GM03348 (cell line): ENCODE measurements around the gene DAGLA.
A peak's percentile ranks its signal among the peaks of the same experiment; 100 is the strongest.
"Not testable (repeated sequence)": the region's sequence is repeated elsewhere in the genome, so short reads cannot be mapped to it uniquely, and the experiment has no call there.

Experiments
- DNase-seq: peaks from one replicate; pipeline ENCODE4 v3.0.0; 2012; ENCODE audit warnings: low spot score

The DAGLA gene, protein sequence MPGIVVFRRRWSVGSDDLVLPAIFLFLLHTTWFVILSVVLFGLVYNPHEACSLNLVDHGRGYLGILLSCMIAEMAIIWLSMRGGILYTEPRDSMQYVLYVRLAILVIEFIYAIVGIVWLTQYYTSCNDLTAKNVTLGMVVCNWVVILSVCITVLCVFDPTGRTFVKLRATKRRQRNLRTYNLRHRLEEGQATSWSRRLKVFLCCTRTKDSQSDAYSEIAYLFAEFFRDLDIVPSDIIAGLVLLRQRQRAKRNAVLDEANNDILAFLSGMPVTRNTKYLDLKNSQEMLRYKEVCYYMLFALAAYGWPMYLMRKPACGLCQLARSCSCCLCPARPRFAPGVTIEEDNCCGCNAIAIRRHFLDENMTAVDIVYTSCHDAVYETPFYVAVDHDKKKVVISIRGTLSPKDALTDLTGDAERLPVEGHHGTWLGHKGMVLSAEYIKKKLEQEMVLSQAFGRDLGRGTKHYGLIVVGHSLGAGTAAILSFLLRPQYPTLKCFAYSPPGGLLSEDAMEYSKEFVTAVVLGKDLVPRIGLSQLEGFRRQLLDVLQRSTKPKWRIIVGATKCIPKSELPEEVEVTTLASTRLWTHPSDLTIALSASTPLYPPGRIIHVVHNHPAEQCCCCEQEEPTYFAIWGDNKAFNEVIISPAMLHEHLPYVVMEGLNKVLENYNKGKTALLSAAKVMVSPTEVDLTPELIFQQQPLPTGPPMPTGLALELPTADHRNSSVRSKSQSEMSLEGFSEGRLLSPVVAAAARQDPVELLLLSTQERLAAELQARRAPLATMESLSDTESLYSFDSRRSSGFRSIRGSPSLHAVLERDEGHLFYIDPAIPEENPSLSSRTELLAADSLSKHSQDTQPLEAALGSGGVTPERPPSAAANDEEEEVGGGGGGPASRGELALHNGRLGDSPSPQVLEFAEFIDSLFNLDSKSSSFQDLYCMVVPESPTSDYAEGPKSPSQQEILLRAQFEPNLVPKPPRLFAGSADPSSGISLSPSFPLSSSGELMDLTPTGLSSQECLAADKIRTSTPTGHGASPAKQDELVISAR

DNA sequence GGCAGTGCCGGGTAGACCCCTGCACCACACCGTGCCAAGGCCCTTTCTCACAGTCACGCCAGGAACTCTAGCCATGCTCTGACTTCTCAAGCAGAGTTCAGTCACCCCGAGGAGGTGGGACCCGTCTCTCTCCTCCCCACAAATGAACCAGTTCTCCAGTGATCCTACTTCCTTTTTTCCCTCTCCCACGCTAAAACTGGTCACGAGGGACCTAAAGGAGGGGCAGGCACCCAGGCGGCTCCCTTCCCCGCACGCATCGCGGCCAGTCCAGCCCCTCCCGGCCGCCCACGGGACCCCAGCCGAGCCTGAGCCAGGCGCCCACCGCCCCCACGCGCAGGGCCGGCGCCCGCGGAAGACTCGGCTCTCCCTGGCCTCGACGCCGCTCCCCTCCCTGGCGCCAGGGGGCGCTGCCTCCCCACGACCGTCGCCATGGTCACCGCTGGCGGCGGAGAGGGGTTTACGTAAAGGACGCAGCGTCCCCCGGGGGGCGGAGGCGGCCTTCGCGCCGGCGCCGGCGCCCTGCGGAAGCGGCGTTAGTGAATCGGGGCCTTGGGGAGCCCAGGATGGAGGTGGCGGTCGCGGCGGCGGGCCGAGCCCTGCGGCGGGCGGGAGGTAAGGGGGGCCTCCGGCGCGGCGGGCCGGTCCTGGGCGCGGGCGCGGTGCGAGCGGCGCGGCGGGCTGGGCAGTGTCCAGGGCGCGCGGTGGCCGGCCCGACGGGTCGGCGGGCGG, at the start of gene DAGLA:
Gene DAGLA, plus strand, starts transcription at position 499 of the 729 bp plus-strand sequence. CDS start 39,765 bp downstream, outside the sequence.
- peak; percentile 97 for DNase-seq

DNA sequence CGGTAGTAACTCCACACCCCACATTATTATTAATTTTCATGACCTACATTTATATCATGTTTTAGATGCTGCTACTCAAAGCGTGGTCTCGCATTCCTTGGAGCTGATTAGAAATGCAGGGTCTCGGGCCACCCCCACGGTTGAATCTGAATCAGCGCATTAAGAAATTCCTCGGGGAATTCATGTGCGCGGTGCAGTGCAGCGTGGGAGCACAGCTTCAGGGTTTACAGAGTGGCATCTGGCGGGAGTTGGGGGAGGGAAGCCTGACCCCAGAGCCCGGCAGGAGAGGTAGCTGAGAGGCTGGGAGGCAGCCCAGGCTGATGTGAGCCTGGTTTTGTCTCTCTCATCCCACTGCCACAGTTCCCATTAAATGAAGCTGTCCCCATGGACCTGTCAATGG, 48.1 kb upstream of the DAGLA start:
- no peak for DNase-seq

DNA sequence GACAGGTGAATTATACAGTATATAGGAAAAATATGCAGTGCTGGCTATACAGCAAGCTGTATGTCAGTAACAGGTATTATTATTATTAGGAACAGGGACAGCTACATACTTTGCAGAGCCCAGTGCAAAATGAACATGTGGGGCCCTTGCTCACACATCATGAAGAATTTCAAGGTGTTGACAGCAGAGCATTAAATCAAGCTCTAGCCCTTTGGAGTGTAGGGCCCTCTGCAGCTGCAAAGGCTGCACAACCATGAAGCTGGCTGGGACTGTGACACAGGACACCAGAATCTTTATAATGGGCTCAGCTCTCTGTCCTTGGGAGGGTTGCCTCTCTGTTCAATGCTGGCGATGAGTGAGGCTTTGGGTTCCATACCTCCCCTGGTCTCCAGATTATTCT, 44.9 kb upstream of the DAGLA start:
- DNase-seq, result no peak

DNA sequence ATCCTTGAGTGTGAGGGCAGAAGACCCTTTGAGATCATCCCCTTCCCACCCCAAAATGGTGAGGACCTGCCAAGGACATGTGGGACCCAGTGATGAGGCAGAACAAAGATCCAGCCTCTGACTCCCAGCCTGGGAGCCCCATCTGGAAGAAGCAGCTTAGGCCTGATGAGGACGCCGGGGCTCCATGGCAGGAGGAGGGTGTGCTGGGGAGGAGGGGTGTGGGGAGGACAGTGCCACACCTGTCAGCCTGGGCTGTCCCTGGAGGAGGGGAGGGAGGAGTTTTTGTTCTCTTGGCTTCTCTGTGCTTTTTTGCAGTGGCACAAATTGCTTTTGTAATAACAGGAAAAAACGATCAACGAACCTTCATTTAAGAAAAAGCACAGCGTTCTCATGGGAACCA, 44.4 kb upstream of the DAGLA start:
- DNase-seq, result no peak

DNA sequence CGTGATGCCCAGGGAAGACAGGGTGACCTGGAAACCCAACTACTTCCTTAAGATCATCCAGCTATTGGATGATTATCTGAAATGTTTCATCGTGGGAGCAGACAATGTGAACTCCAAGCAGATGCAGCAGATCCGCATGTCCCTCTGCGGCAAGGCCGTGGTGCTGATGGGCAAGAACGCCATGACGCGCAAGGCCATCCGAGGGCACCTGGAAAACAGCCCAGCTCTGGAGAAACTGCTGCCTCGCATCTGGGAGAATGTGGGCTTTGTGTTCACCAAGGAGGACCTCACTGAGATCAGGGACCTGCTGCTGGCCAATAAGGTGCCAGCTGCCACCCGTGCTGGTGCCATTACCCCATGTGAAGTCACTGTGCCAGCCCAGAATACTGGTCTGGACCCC, 43.5 kb upstream of the DAGLA start:
- DNase-seq, result no peak

DNA sequence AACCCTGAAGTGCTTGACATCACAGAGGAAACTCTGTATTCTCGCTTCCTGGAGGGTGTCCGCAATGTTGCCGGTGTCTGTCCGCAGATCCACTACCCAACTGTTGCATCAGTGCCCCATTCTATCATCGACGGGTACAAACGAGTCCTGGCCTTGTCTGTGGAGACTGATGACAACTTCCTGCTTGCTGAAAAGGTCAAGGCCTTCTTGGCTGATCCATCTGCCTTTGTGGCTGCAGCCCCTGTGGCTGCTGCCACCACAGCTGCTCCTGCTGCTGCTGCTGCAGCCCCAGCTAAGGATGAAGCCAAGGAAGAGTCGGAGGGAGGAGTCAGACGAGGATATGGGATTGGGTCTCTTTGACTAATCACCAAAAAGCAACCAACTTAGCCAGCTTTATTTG, 42.9 kb upstream of the DAGLA start:
- DNase-seq, result no peak

DNA sequence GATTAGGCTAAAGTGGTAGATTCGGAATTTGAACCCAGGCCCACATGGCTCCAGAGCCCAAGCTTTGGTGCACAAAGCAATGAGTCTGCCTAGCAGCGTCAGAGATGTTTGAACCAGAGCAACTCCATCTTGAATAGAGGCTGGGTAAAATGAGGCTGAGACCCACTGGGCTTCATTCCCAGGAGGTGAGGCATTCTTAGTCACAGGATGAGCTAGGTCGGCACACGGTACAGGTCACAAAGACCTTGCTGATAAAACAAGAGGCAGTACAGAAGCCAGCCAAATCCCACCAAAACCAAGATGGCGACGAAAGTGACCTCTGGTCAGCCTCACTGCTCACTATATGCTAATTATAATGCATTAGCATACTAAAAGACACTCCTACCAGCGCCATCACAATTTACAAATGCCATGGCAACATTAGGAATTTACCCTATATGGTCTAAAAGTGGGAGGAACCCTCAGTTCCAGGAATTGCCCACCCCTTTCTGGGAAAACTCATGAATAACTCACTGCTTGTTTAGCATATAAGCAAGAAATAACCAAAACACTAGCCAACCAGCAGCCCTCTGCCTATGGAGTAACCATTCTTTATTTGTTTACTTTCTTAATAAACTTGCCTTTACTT, 40.3 kb upstream of the DAGLA start:
- DNase-seq, result no peak

DNA sequence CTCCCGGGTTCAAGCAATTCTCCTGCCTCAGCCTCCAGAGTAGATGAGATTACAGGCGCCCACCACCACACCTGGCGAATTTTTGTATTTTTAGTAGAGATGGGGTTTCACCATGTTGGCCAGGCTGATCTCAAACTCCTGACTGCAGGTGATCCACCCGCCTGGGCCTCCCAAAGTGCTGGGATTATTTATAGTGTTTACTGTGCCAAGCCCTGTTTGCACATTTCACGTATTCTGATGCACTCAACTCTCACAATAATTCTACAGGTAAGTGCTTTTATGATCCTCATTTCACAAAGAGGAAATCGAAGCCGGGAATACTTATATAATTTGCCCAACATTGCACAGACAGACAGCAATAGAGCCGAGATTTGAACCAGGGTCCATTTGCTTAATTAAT, 38.0 kb upstream of the DAGLA start:
- DNase-seq, result no peak

DNA sequence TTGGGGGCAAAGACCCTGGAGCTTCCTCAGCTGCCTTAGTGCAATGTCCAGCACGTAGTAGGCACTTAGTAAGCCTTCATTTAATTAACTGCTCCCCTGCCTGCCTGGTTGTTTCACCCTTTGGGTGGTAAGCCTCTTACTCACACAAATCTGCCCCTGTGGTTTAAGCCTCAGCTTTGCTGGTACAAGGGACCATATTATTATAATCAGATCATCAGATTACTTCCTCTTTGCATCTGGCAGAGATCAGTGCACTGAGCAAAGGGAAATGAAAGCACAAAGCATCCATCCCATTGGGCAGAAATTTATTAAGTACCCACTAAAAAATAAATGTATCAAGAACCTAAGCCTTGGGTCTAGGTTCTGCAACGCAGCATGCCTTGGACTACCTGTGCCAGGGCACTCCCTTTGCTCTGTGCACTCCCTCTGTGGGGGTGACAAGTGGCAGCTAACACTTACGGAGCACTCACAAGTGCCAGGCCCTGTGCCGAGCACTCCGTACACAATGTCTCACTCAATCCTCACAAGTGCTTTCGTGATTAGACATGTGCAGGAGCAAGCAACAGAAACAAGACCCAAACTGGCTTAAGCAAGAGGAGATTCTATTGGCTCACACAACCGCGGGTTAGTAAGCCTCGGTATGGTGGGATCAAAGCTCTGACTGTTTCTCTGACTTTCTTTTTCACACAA, 34.9 kb upstream of the DAGLA start:
- DNase-seq, result no peak

DNA sequence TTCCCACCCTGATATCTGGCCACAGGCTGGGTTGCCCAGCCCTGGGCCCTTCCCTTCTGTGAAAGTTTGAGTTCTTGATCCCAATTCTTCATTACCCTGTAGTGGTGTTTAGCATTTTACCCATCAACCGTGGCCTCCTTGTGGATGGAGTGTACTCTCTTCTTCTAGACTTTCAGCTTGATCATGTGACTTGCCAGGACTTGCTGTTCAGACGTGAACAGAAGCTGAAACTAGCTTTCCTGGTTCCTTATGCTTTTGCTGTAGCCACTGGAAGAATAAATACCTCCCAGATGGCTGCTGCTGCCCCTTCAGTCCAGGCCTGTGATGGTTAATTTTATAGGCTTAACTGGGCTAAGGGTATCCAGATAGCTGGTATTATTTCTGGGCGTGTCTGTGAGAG, 32.7 kb upstream of the DAGLA start:
- DNase-seq, result no peak

DNA sequence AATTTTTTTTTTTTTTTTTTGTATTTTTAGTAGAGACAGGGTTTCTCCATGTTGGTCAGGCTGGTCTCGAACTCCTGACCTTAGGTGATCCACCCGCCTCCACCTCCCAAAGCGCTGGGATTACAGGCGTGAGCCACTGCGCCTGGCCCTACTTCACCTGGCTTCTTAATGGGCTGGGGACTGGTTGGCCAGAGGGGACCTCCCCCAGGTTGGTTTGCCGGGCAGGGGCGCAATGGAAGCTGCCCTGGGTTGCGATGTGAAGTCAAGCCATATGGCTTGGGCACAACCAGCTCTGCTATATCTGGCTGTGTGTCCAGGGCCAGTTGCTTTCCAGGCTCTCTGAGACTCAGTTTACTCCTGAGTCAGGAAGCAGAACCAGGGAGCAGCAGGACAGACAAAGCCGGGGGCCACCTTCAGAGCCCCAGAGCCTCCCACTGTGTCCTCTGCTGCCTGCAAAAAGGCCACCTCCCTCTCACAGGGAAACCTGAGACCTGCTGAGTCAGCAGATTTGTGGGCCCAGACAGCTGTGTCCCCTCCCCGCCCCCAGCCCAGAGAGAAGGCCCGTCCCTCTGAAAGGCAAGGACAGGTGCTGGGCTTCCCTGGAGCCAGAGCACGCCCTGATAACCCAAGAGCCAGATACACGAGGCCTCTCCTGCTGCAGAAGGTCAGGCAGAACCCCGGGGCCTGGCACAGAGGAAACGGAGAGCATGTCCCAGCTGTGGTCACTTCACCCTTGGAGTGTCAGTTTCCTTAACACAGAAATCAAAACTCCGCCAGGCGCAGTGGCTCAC, 29.2 kb upstream of the DAGLA start:
- no peak for DNase-seq

DNA sequence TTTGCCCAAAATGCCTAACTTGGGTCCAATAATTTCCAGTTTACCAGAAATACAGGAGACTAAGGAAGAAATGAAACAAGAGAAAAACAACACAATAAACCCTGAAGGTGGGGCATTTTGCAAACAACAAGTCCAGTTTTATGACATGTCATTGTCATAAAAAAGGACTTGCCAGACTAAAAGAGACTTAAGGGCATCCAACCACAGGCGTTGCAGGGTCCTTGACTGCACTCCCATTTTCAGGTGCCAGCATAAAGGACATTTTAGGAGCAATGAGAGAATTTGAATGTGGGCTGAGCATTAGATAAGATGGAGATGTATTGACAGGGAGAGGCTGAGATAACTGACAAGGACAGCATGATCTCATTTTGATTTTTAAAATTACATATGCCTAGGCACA, 28.1 kb upstream of the DAGLA start:
- no peak for DNase-seq

DNA sequence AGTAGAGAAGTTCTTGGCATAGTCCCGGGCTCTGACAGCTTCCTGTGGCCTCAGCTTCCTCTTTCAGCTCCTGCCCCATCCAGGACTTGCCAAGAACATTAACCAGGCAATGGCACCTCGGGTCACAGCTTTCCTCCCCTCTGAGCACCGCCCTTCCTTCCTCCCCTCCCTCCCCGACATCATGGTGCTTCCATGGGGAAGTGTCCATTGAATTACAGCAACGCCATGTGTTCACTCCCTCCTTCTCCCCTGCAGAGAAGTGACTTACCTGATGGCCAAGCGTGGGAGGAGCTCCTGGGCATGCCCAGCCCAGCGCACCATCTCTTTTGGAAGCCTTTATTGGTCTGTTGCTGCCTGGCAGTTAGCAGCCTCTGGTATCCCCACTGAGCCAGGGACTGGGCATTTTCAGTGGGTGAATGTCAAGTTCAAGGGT, 25.8 kb upstream of the DAGLA start:
- DNase-seq, result no peak

DNA sequence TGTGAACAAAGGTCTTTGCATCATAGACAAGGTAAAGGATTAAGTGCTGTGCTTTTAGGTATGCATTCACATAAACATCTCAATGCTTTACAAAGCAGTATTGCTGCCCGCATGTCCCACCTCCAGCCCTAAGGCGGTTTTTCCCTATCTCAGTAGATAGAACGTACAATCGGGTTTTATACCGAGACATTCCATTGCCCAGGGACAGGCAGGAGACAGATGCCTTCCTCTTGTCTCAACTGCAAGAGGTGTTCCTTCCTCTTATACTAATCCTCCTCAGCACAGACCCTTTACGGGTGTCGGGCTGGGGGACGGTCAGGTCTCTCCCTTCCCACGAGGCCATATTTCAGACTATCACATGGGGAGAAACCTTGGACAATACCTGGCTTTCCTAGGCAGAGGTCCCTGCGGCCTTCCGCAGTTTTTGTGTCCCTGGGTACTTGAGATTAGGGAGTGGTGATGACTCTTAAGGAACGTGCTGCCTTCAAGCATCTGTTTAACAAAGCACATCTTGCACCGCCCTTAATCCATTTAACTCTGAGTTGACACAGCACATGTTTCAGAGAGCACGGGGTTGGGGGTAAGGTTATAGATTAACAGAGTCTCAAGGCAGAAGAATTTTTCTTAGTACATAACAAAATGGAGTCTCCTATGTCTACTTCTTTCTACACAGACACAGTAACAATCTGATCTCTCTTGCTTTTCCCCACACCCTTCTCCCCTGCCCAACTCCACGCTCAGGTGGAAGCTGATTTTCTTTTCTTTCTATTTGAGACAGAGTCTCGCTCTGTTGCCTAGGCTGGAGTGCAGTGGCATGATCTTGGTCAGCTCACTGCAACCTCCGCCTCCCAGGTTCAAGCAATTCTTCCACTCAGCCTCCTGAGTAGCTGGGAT, 24.7 kb upstream of the DAGLA start:
- not testable (repeated sequence) for DNase-seq

DNA sequence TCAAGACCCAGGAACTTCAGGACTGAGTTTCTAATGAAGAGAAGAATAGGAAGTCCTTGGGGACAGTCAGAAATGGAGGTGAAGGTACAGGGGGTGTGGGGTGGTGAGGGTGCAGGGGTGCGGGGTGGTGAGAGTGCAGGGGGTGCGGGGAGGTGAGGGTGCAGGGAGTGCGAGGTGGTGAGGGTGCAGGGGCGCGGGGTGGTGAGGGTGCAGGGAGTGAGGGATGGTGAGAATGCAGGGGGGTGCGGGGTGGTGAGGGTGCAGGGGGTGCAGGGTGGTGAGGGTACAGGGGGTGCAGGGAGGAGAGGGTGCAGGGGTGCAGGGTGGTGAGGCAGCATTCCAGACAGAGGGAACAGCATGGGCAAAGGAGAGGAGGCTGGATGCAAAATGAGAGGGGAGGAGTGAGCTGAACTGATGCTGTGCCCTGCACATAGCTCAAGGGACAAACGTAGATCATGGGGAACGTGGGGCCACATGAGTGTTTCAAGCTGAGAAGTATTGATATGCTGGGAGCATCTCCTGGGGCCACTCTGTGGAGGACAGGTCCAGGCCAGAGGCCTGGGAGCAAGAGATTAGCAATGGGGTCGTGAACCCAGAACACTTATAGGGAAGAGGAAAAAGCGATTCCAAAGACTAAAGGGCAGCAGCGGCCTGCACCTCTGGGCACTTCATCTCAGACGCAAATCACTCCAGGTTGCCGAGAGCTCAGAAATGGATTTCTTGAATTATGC, 23.7 kb upstream of the DAGLA start:
- no peak for DNase-seq

DNA sequence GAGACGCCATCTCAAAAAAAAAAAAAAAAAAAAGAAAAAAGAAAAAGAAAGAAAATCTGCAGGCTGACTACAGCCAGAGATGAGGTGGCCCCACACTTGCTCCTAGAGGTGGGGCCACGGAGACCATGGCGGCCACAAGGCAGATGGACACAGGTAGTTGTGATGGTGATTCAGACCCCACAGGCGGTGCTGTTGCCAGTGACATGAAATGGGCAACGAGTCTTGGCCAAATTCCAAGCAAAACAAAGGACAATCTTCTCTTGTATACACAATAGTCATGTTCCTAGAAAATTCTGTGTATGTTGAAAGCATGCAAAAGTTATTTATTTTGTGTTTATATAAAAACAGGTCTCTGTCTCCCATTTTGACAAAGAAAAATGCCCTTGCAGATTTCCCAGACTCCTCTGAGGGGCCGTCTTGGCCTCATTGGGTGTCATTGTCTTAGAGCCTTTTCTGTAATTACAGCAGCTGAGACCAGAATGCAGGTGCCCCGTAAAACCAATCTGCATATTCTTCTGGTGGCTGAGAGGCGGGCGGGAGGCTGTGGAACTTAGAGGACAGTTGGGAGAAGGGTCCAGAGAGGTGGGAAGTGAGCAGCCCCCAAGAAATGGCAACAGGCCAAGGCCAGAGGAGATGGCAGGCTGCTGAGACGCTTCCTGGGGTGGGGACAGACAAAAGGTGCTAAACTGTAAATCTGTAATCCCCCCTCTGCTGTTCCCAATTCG, 22.5 kb upstream of the DAGLA start:
- DNase-seq, result no peak

DNA sequence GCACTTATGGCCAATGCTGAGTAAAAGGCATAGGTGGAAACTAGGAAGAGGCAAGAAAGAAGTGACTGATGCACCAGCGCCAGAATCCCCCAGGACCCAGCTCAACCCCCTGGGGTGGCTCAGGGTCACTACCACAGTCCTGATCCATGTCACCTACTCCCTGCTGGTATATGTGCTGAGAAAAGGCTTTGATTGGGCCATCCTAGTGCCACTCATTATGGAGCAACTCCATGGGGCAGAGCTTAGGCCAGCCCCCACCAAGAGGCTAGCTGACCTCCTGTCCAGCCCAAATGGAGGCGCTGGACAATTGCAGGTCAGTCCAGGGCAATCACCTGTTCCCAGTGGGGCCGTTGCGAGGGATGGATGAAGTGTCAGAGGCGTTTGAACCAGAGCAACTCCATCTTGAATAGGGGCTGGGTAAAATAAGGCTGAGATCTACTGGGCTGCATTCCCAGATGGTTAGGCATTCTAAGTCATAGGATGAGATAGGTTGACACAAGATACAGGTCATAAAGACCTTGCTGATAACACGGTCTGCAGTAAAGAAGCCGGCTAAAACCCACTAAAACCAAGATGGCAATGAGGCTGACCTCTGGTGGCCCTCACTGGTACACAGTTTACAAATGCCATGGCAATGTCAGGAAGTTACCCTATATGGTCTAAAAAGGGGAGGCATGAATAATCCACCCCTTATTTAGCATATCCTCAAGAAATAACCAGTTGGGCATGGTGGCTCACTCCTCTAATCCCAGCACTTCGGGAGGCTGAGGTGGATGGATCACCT, 20.6 kb upstream of the DAGLA start:
- DNase-seq, result no peak
